Stimulated activated CD8-positive, alpha-beta memory T cell treated with anti-CD3 and anti-CD28 coated beads, Interleukin-7, amount 100 ng/mL, for 1 hour (primary cell): ENCODE data around the gene BCAS1.

Experiments
- DNase-seq, 2 donors: peaks; one replicate each; pipeline ENCODE4 v3.0.0-alpha.2; 2020; ENCODE audit warnings: low read depth in 2 of 2

The BCAS1 gene

GRCh38 chr20:53904261-53904660 lies 166.1 kb downstream of the BCAS1 start:
- DNase-seq = no peak

- DNase-seq = no peak
These were observed 166.8 kb downstream of the BCAS1 start for GRCh38 chr20:53903652-53903987.

- DNase-seq = no peak
These were observed 167.3 kb downstream of the BCAS1 start for GRCh38 chr20:53902968-53903651.

- no peak for DNase-seq
These were observed 168.8 kb downstream of the BCAS1 start for GRCh38 chr20:53901497-53902096.

- no peak for DNase-seq
These were observed 169.3 kb downstream of the BCAS1 start for GRCh38 chr20:53901064-53901463.

- no peak for DNase-seq
These were observed 169.9 kb downstream of the BCAS1 start for GRCh38 chr20:53900380-53900999.

- peak; percentile 41 to 57 for DNase-seq
These were observed 170.8 kb downstream of the BCAS1 start for GRCh38 chr20:53899351-53900167.

GRCh38 chr20:53898556-53898931 lies 171.8 kb downstream of the BCAS1 start:
- DNase-seq = no peak

- no peak for DNase-seq
These were observed 172.4 kb downstream of the BCAS1 start for GRCh38 chr20:53897884-53898555.

GRCh38 chr20:53896647-53897046 lies 173.7 kb downstream of the BCAS1 start:
- no peak for DNase-seq

- DNase-seq = no peak
These were observed 174.4 kb downstream of the BCAS1 start for GRCh38 chr20:53896041-53896440.

- no peak for DNase-seq
These were observed 175.0 kb downstream of the BCAS1 start for GRCh38 chr20:53895385-53895755.

- DNase-seq = no peak
These were observed 175.5 kb downstream of the BCAS1 start for GRCh38 chr20:53894707-53895384.
